ENCODE measurements around the gene MX2.

DNA sequence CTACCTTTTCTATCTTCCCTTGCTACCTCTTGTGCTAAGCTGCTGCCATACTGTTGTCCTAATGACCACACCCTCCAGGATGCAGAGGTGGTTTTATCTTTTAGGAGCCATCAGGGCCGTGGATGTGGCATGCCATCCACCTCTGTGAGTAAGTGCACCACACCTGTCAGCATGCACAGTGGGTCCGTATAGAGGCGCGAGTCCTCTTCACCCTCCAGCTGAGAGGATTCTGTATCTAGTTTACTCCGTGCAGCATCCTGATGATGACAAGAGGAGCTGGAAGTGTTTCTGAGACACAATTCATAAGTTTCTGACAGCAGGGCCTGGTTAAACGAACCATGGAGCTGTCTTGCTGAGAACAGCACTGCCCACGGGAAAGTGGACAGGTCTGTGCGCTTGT, 34.1 kb upstream of the MX2 start:
- TF ChIP-seq, protein P1, sequence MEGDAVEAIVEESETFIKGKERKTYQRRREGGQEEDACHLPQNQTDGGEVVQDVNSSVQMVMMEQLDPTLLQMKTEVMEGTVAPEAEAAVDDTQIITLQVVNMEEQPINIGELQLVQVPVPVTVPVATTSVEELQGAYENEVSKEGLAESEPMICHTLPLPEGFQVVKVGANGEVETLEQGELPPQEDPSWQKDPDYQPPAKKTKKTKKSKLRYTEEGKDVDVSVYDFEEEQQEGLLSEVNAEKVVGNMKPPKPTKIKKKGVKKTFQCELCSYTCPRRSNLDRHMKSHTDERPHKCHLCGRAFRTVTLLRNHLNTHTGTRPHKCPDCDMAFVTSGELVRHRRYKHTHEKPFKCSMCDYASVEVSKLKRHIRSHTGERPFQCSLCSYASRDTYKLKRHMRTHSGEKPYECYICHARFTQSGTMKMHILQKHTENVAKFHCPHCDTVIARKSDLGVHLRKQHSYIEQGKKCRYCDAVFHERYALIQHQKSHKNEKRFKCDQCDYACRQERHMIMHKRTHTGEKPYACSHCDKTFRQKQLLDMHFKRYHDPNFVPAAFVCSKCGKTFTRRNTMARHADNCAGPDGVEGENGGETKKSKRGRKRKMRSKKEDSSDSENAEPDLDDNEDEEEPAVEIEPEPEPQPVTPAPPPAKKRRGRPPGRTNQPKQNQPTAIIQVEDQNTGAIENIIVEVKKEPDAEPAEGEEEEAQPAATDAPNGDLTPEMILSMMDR (IDR thresholded peaks at IDR 0.05; ENCODE audit: low read depth, low read length, poor library complexity, severe bottlenecking) = no peak
- TF ChIP-seq EZH2phosphoT487 (IDR thresholded peaks at IDR 0.05; ENCODE audit: borderline replicate concordance, low read length) = no peak

Data from DOHH2 (cell line).